G401.6 (cell line): Measurements from ENCODE around the gene MTMR12.
A peak's percentile ranks its signal among the peaks of the same experiment; 100 is the strongest.

ENCODE experiments used
- FAIRE-seq: peaks from 2 replicates; lab custom pipeline; 2012; peaks lifted over from hg19 to GRCh38; lab: Jason Lieb, UNC

MTMR12 gene

GRCh38 chr5:32312595-32313332, at the start of gene MTMR12:
Gene MTMR12 (minus strand): TSS chr5:32312939. CDS start chr5:32312838, 101 bp downstream.
- peak; percentile 98 for FAIRE-seq

GRCh38 chr5:32362527-32362926, 49.8 kb upstream of the MTMR12 start:
- no peak for FAIRE-seq

GRCh38 chr5:32360906-32361305, 48.2 kb upstream of the MTMR12 start:
- no peak for FAIRE-seq

DNA sequence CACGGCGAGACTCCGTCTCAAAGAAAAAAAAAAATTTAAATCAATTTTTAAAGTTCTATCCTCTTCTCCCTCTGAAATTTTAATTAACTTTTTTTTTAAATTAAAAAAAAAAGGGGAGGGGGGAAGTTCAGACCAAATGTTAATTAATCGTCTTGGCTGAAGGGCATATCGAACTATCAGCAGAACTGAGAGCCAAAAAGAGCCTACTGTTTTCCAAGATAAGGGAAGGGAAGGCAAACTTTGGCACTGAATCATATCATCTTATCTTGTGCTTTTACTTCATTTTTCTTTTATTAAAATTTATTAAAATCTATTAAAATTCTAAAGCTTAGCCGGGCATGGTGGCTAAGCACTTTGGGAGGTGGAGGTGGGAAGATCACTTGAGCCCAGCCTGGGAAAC, 45.9 kb upstream of the MTMR12 start:
- FAIRE-seq: no peak

- no peak for FAIRE-seq
These were observed 44.9 kb upstream of the MTMR12 start for GRCh38 chr5:32357658-32358057.

DNA sequence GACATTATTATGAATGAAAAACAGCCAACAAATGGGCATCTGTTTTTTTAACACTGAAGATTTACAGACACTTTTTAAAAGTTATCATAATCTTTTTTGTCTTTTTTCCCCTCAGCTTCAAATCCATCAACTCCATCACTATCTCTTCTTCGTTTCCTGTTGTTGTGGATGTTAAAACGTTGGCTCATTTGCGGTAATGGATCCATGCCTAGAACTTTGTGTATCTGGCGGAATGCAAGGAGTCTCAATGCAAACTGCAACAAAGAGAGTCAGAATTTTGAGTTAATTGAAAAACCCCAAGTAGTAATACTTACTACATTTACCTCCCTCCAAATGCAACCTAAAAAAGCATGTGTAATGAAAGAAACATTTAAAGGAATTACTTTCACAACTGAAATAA, 42.9 kb upstream of the MTMR12 start:
- no peak for FAIRE-seq

- FAIRE-seq: no peak
These were observed 40.7 kb upstream of the MTMR12 start for GRCh38 chr5:32353420-32353819.

DNA sequence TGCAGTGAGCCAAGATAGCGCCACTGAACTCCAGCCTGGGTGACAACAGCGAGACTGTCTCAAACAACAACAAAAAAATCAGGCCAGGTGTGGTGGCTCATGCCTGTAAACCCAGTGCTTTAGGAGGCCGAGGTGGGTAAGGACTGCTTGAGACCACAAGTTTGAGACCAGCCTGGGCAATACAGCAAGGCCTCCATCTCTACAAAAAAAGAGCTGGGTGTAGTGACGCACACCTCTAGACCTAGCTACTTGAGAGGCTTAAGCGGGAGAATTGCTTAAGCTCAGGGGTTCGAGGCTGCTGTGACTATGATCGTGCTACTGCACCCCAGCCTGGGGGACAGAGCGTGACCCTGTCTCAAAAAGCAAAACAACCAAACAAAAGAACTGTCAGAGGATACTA, 39.9 kb upstream of the MTMR12 start:
- FAIRE-seq: no peak

- FAIRE-seq: peak; percentile 11
These were observed 34.1 kb upstream of the MTMR12 start for GRCh38 chr5:32346869-32347268.

DNA sequence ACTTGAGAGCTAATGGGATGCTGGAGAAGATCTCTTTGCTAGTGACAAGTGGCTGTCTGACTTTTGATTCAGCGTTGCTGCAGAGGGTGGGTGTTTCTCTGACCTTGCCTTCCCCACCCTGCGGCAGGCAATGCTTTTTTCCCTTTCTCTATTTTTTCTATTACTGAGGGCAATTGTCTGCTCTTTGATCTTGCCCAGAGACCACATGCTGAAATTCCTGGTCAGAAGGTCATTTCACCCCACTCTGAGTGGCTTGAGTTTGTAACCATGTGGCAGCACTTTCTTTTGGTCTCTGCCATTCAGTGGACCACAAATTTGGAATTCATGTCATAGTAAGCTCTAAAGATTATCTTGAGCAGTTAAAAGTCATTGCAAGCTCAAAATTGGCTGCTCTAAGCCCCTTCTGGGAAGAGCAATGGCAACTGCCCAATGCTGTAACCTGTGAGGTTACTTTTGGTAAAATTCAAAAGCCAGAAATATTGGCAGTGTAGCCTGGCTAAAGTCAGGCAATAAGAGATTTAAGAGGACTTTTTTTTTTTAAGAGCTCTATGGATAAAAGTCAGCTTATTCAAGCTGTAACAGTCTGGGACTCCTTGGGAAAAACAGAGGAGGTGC, 30.4 kb upstream of the MTMR12 start:
- no peak for FAIRE-seq

DNA sequence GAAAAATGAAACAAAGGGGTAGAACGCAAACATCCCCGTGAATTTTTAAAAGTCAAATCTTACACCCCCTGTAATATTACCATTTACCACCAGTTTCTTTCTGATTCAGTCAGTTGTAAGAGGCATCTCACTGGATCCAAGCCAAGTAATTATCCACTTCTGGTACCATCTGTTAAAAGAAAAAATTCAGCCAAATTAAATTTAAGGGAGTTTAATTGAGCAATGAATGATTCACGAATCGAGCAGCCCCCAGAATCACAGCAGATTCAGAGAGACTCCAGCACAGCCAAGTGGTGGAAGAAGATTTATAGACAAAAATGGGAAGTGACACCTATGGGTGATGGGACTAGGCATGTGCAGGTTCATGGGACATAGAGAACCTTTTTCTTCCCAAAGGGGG, 29.9 kb upstream of the MTMR12 start:
- FAIRE-seq: no peak

DNA sequence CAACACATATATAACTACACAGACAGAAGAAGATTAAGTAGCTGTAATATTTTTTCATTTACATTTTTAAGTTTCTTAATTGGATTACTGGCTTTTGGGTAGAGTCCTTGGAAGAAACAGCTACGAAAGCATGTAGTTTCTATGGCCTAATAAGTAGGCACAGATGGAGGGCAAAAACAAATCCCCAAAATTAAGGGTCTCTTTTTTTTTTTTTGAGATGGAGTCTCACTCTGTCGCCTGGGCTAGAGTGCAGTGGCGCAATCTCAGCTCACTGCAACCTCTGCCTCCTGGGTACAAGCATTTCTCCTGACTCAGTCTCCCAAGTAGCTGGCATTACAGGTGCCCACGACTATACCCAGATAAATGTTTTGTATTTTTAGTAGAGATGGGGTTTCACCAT, 27.1 kb upstream of the MTMR12 start:
- FAIRE-seq: no peak

DNA sequence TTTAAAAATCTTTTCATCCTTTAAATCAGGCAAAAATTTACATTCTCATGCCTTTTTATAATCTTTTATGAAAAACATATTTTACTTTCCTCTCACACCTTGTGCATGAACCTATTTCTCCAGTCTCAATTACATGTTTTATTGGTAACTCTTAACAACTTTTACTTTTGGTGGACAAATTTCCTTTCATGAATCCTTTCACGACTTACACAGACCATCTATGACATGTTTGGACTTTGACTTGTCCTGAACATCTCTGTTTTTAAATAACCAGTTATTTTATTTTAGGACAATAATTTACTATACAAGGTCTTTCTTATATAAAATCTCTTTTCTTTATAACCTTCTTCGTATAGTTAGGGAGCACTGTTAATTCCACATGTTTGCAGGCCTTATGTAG, 26.5 kb upstream of the MTMR12 start:
- peak; percentile 82 for FAIRE-seq

GRCh38 chr5:32332966-32333365, 20.2 kb upstream of the MTMR12 start:
- no peak for FAIRE-seq

GRCh38 chr5:32332361-32332760, 19.6 kb upstream of the MTMR12 start:
- FAIRE-seq: no peak

- no peak for FAIRE-seq
These were observed 19.2 kb upstream of the MTMR12 start for GRCh38 chr5:32331935-32332274.

- no peak for FAIRE-seq
These were observed 18.6 kb upstream of the MTMR12 start for GRCh38 chr5:32331217-32331934.

DNA sequence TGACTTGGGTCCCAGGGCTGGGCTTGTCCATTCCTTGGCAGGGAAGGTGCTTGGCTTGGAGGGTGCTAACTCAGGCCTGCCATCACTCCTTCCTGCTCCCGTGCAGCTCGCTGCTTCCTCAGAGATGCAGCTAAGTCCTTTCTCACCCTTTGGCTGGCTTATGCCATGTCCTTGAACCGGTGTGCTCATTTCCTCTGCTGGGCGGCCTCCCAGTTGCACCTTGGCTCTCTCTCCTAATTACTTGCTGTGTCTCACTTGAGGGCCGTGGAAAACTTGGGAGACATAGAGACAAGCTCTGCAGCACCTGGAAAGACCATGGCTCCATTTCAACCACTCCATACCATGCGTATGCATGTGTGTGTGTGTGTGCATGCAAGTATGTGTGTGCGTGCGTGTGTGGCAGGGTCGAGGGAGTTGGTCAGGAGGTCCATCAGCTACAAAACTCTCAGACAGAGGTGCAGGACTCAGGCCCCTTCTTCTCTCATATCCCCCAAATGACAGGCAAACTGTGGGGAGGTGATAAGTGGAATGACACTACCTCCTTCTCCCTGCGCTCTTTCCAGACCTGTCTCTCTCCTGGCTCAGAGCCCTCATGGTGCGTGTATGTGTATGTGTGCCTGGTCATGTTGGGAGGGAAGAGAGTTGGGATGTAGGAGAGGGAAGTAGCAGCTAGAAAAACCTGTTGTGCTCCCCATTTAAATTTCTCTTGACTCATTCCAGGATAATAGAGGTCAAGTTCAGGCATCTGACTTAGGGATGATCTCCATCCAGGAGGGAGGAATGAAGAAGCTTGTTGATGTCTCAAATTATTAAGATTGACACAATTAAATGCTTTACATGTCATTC, 17.6 kb upstream of the MTMR12 start:
- FAIRE-seq: no peak

GRCh38 chr5:32329395-32329834, 16.7 kb upstream of the MTMR12 start:
- no peak for FAIRE-seq

- FAIRE-seq: no peak
These were observed 13.6 kb upstream of the MTMR12 start for GRCh38 chr5:32326216-32326772.

DNA sequence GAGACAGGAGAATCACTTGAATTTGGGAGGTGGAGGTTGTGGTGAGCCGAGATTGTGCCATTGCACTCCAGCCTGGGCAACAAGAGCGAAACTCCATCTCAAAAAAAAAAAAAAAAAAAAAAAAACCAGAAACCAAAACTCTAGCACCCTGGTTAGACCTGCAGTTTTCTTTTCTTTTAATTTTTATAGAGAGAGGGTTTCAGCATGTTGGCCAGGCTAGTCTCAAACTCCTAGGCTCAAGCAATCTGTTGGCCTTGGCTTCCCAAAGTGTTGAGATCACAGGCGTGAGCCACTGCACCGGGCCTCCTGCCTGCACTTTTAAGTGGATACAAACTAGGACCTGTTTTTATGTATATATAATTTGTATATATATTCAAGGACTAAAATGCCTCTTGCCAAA, 12.9 kb upstream of the MTMR12 start:
- no peak for FAIRE-seq

DNA sequence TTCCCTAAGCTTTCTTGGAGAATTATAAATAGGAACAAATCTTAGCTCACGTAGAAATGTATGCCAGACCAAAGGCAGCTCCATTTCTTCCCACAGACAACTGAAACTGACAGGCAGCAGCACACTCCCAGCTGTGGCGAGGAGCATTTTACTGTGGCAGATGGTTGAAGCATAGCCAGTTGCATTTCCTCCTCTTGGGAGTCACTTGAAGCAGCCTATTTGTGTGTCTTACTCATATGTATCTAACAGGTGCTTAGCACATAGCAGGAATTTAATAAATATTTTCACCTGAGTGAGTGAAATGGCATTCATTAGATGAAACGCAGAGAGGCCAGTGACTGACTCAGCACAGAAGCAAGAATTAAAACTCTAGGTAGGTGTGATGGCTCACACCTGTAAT, 12.3 kb upstream of the MTMR12 start:
- FAIRE-seq: no peak
